GM18511 (cell line): ENCODE measurements around the gene RAPGEF1.

Source experiments
- ATAC-seq: cut with Tn5 transposase; IDR thresholded peaks from one replicate; pipeline ENCODE4 v1.9.1; 2021; ENCODE audit warnings: mild to moderate bottlenecking, moderate library complexity; ENCODE audit not compliant: unreplicated experiment

Gene RAPGEF1

GRCh38 chr9:131628459-131629225, 111.2 kb downstream of the RAPGEF1 start:
- peak; percentile 34 for ATAC-seq

- peak; percentile 61 for ATAC-seq
Observed at GRCh38 chr9:131627648-131628458, 112.0 kb downstream of the RAPGEF1 start.

DNA sequence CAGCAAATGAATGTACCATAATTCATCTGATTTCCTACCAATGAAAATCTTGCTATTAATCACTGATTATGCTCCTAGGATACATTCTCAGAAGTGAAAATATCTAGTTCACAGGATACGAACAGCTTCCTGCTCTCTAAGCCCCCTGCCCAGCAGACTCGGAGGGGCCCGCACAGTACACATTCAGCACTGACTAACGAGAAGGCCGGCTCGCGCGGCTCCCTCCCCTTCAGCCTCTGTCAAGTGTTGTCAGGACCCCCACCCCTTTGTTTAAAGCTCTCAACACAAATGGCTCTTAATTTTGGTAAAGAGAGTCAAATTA, 112.6 kb downstream of the RAPGEF1 start:
- no peak for ATAC-seq

DNA sequence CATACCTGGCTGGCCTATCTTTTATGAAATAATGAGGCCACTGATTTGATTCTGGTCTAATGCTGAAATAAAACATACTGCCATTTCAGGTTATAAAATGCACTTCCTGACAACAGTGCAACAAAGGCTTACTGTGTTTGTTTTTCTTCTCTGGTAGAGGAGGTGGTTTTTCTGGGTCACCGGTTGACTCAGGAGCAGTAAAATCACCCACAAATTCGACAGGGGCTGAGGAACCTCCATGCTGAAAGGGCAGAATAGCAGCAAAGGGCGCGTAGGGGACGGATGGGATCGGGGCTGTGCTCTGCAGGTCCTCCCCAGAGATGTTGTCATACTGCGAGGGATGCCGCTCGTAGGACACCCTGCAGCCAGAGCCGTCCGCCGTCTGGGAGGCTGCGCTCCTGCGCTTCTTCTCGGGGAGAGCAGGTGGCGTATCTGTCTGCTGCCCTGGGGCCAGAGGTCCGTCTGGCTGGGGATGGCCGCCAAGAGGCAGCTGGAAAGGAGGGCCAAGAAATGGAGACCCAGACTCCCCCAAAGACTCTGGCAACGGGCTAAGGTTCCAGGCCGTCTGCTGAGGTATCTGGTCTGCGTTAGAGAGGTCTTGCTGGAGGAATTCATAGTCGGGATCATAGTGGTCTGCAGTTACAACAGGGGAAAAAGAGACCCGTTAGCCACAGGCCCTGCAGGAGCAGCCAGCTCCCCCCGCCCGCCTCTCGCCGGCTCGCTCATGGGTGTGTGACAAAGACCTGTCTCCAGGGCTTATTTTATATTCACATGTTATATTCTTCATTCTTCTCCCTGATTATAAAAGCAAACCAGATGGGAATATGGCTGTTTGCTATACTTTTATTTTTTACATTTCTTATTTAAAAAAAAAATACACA, 113.8 kb downstream of the RAPGEF1 start:
- no peak for ATAC-seq

DNA sequence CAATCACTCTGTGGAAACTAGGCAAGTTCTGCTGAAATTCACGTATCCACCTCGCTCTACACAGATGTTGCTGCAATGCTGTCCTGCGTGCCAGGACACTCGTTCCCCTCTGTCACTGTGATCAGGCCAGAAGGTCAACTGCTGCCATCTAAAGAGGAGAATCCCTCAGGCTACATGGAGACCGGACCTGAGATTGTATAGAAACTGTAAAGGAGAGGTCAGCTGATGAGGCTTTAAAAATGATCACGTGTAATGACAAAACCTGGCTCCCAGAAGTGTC, 114.4 kb downstream of the RAPGEF1 start:
- no peak for ATAC-seq

- ATAC-seq, result no peak
Observed at GRCh38 chr9:131624636-131625507, 115.0 kb downstream of the RAPGEF1 start.

GRCh38 chr9:131623655-131624330, 116.1 kb downstream of the RAPGEF1 start:
- no peak for ATAC-seq

GRCh38 chr9:131622523-131622922, 117.4 kb downstream of the RAPGEF1 start:
- ATAC-seq, result no peak

DNA sequence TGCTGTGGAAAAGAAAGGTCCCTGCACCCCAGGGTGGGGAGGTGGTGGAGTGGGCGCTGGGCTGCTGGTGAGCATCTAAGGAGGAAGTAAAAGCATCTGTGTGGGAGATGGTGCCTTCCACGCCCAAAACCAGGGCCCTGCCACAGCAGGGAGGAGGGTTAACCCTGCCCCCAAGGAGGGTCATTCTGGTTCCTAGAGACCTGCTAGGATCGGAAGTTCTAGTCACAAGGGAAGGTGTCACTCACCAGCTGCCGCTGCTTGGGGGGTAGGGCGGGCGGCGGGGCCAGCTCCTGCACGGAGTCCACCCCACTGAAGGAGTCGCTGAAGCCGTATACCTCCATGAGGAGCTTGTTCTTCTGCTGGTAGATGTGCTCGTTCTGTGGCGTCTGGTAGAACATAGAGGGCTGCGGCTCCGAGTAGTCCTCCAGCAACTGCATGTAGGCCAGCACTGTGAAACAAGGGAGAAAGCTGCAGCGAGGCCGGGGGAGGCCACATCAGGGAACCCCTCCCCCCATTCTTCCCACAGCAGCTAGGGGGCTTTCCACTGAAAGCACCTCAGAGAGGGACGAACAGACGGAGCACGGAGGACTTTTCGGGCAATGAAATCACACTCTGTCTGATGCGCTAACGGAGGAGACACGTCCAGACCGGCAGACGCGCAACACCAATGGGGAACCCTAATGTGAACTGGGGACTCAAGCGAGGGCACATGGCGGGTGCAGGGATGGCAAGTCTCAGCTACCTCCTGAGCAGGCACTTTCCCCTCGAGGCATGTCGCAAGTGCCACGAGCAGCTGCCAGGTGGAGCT, 118.1 kb downstream of the RAPGEF1 start:
- ATAC-seq, result peak; percentile 78

DNA sequence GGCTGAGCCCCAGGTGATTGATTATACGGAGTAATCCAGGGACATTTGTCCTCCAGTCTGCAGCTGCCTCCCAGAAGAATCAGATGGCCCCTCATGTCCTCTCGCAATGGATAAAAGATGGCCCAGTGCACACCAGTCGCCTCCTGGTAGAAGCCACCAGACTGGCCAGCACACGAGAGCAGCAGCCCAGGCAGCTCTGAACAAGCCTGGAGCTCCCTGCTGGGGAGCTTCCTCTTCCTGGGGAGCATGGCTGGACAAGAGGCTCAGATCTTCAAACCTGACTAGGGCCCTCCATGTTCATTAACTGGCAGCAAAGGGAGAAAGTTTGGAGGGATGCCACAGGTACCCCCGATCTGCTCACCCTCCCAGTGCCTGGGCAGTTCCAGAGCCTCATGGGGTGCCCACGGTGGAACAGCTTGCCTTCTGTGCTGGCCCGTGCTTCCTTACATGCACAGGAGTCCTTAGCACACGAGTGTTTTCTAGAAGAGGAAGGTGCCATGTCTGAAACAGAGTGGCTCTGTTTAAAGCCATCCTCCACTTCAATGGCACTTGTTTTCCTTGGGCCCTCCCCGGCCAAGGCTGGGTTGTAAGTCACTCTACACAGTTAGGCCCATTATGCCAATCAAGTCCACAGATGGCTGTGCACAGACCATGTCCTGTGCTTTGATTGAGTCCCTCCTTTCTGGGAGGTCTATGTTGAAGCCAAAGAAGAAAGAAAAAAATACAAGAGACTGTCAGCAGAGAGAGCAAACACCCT, 118.9 kb downstream of the RAPGEF1 start:
- ATAC-seq, result no peak

DNA sequence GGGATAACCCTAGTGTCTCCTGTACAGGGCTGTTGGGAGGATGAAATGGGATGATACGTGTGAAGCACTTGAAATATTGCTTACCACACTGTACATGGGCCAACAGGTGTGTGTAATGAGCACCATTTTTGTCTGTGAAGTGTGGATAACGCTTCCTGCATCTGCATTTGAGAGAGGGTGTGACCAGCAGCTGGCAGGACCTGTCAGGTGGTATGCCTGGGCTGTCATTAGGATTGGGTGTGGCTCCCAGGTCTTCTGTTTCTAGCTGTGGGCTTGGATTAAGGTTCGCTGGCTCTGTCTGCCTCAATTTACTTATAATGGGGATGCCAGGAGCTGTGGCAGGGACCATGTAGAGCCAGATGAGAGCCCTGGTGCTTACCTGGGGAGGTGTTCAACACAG, 120.2 kb downstream of the RAPGEF1 start:
- no peak for ATAC-seq

DNA sequence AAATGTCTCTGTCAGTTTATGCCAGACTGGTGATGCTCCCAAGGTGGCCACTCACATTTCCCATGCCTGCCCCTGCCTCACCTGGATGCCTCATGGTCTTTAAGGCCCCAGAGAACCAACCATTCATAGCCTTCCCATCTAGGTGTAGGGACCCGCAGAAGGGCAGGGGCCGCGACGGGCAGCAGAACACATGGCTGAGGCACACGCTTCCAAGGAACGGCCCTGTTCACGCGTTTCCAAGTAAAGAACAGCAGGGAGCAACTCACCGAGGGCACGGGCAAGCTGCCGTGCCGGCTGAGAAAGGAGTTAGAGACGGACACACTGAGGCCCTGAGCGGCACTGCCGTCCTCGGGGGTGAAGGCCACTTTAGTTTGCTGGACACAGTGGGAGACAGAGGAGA, 121.1 kb downstream of the RAPGEF1 start:
- ATAC-seq, result no peak

DNA sequence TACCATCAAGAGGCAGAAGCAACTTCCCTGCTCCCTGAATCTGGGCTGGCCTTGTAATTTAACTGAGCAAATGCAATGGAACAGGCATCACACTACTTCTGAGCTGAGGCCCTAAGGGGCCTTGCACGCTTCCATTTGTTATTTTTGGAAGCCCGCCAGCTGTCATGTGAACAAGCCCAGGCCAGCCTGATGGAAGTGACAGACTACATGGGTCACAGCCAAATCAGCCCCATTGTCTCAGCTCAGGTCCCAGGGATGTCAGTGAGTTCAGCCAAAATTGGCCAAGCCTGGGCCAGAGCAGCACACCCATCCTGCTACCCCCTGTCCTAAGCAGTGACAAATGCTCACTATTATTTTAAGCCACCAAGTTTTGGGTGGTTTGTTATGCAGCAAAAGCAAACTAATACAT, 121.8 kb downstream of the RAPGEF1 start:
- no peak for ATAC-seq

GRCh38 chr9:131617611-131618010, 122.3 kb downstream of the RAPGEF1 start:
- ATAC-seq, result no peak

- no peak for ATAC-seq
Observed at GRCh38 chr9:131616983-131617604, 122.8 kb downstream of the RAPGEF1 start.

GRCh38 chr9:131614340-131614915, 125.4 kb downstream of the RAPGEF1 start:
- ATAC-seq, result no peak

- ATAC-seq, result no peak
Observed at GRCh38 chr9:131613921-131614320, 126.0 kb downstream of the RAPGEF1 start.

DNA sequence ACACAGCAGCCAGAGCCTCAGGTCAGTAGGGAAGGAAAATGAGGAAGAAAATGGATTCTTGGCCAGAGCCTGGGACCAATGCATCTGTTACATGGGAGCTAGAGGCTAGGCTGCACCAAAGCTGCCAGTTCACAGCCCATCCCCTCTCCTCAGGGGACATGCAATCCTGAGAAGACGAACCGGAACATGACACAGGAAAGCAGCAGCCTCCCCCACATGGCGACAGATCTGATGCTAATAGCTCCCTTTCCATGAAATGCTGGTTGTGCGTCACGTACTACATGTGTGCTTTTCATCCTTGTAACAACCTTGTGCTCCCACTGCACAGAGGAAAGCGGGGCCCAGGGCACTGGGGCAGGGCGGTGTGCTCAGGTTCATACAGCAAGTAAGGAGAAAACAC, 127.0 kb downstream of the RAPGEF1 start:
- ATAC-seq, result no peak
